ENCODE data around the gene MAD1L1.

The MAD1L1 gene

GRCh38 chr7:1899951-1900762, 332.6 kb downstream of the MAD1L1 start:
- Histone ChIP-seq H3K36me3 (ENCODE audit: control insufficient read depth, insufficient read depth, low read length) (peaks cover 3% of the 10 kb centered on the region), H3K4me3 (ENCODE audit: low read length) (no peak overlapping the region), H3K4me1 (ENCODE audit: control insufficient read depth, insufficient read depth, low read length) (no peaks in the 10 kb centered on the region), H3K27me3 (ENCODE audit: control insufficient read depth, insufficient read depth, low read length) (no peaks in the 10 kb centered on the region), H3K9ac (ENCODE audit: low read length) (no peak overlapping the region), H3K27ac (ENCODE audit: low read depth, low read length) (no peak overlapping the region)

GRCh38 chr7:1899196-1899595, 333.5 kb downstream of the MAD1L1 start:
- peaks cover 3% of the 10 kb centered on the region for H3K36me3 ChIP-seq (ENCODE audit: control insufficient read depth, insufficient read depth, low read length)
- H3K27me3 ChIP-seq (ENCODE audit: control insufficient read depth, insufficient read depth, low read length) = no peaks in the 10 kb centered on the region
- H3K4me1 ChIP-seq (ENCODE audit: control insufficient read depth, insufficient read depth, low read length) = no peaks in the 10 kb centered on the region
- H3K27ac ChIP-seq (ENCODE audit: low read depth, low read length) = no peak overlapping the region
- no peak overlapping the region for H3K4me3 ChIP-seq (ENCODE audit: low read length)
- no peak overlapping the region for H3K9ac ChIP-seq (ENCODE audit: low read length)

DNA sequence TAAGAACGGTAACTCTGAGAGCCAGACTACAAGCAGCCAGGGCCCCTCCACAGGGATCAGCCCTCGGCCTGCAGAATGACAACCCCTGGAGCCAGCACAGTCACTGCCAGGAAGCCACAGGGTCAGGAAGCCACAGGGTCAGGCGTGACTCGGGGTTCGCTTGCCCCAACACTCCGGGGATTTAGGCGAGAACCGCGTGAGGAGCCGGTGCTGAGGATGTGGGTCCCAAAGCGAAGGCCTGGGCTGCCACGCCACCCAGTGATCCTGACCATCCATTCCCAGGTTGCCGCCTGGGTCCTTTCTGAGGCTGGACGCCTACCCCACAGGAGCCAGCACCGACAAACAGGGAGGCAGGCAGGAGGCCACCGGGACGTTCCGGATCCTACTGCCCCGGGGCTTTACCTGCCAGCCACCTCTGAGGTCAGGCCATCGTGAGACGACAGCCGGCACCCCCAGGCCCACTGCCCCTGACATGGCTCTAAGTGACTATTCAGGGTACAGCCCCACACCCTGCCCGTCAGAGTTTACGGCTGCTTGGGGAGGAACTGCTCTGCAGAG, 334.0 kb downstream of the MAD1L1 start:
- Histone ChIP-seq H3K36me3 (ENCODE audit: control insufficient read depth, insufficient read depth, low read length) (peaks cover 3% of the 10 kb centered on the region), H3K4me1 (ENCODE audit: control insufficient read depth, insufficient read depth, low read length) (no peaks in the 10 kb centered on the region), H3K27ac (ENCODE audit: low read depth, low read length) (no peak overlapping the region), H3K9ac (ENCODE audit: low read length) (no peak overlapping the region), H3K27me3 (ENCODE audit: control insufficient read depth, insufficient read depth, low read length) (no peaks in the 10 kb centered on the region), H3K4me3 (ENCODE audit: low read length) (no peak overlapping the region)

- Histone ChIP-seq H3K4me1 (ENCODE audit: control insufficient read depth, insufficient read depth, low read length) (no peaks in the 10 kb centered on the region), H3K9ac (ENCODE audit: low read length) (no peak overlapping the region), H3K27me3 (ENCODE audit: control insufficient read depth, insufficient read depth, low read length) (no peaks in the 10 kb centered on the region), H3K27ac (ENCODE audit: low read depth, low read length) (no peak overlapping the region), H3K36me3 (ENCODE audit: control insufficient read depth, insufficient read depth, low read length) (peaks cover 3% of the 10 kb centered on the region), H3K4me3 (ENCODE audit: low read length) (no peak overlapping the region)
These were observed 334.7 kb downstream of the MAD1L1 start for GRCh38 chr7:1897861-1898627.

GRCh38 chr7:1897076-1897860, 335.5 kb downstream of the MAD1L1 start:
- no peak overlapping the region for H3K9ac ChIP-seq (ENCODE audit: low read length)
- no peak overlapping the region for H3K27ac ChIP-seq (ENCODE audit: low read depth, low read length)
- H3K27me3 ChIP-seq (ENCODE audit: control insufficient read depth, insufficient read depth, low read length) = no peaks in the 10 kb centered on the region
- no peaks in the 10 kb centered on the region for H3K4me1 ChIP-seq (ENCODE audit: control insufficient read depth, insufficient read depth, low read length)
- H3K4me3 ChIP-seq (ENCODE audit: low read length) = no peak overlapping the region
- H3K36me3 ChIP-seq (ENCODE audit: control insufficient read depth, insufficient read depth, low read length) = peaks cover 3% of the 10 kb centered on the region

DNA sequence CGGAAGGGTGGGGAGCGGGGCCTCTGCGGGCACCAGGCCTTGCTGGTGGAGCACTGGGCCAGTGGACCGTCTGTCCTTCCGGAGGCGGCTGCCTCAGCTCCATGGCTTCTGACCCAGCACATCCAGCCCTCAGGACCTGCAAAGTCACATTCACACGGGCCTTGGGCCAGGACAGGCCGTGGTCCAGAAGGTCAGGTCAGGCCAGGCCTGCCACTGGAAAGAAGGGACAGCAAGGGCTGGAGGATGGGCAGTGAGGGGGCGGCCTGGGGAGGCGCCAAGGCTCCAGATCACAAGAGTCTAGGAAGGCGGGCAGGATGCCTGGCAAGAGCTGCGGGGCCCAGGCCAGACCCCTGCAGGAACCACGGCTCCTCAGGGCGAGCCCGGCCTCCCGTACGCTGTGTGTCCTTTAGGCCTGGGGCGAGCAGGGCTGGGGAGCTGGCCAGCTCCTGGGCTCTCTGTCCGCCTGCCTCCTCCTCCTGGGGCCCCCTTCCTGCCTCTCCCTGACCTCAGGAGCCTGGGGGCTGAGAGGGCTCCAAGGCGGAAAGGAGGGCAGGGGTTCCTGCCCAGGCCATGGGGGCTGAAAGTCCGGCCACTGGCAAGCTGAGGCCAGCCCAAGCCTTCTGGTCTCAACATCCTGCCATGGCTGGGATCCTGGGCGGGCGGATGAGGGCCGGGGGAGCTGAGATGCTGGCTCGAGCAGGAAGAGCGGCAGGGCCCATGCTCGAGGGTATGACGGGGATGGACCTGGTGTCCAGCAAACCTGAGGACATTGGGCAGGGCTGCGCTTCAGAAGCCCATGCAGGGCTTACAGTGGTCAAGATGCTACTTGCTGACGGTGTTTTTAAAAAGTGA, 336.9 kb downstream of the MAD1L1 start:
- Histone ChIP-seq H3K27ac (ENCODE audit: low read depth, low read length) (no peak overlapping the region), H3K4me1 (ENCODE audit: control insufficient read depth, insufficient read depth, low read length) (no peaks in the 10 kb centered on the region), H3K9ac (ENCODE audit: low read length) (no peak overlapping the region), H3K36me3 (ENCODE audit: control insufficient read depth, insufficient read depth, low read length) (peaks cover 3% of the 10 kb centered on the region), H3K4me3 (ENCODE audit: low read length) (no peak overlapping the region), H3K27me3 (ENCODE audit: control insufficient read depth, insufficient read depth, low read length) (no peaks in the 10 kb centered on the region)

DNA sequence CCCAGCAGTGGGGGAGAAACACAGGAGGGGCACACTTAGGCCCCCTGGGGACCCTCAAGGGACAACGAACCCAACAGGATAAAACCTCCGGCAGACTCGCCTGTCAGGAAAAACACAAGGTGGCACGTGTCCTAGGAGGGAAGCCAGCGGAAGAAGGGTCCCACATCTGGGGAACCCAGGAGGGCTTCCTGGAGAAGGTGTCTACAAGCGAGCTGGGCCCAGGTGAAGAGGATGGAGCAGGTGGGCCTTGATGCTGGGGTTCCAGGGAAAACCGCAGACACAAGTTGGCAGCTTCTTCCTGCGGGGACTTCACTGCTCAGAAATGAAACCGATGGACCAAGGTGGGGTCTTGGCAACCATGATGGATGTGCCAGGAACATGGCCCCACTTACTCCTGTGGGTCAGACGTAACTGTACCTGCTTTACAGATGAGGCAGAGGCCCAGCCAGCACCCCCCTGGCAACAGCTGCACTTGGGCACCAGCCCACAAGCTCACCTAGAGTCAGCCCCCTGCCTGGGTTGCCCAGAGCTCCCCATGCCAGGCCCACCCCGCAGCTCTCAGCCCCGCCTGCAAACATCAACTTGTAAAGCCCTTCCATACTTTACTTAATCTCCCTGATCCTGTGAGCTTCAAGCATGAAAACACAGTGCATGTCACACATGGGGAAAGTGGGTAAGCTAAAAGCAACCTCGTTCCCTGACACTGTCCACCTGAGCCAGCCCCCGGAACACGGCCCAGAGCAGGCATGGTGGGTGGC, 337.7 kb downstream of the MAD1L1 start:
- H3K36me3 ChIP-seq (ENCODE audit: control insufficient read depth, insufficient read depth, low read length) = peaks cover 3% of the 10 kb centered on the region
- no peak overlapping the region for H3K4me3 ChIP-seq (ENCODE audit: low read length)
- H3K27ac ChIP-seq (ENCODE audit: low read depth, low read length) = no peak overlapping the region
- H3K9ac ChIP-seq (ENCODE audit: low read length) = no peak overlapping the region
- no peaks in the 10 kb centered on the region for H3K27me3 ChIP-seq (ENCODE audit: control insufficient read depth, insufficient read depth, low read length)
- H3K4me1 ChIP-seq (ENCODE audit: control insufficient read depth, insufficient read depth, low read length) = no peaks in the 10 kb centered on the region

DNA sequence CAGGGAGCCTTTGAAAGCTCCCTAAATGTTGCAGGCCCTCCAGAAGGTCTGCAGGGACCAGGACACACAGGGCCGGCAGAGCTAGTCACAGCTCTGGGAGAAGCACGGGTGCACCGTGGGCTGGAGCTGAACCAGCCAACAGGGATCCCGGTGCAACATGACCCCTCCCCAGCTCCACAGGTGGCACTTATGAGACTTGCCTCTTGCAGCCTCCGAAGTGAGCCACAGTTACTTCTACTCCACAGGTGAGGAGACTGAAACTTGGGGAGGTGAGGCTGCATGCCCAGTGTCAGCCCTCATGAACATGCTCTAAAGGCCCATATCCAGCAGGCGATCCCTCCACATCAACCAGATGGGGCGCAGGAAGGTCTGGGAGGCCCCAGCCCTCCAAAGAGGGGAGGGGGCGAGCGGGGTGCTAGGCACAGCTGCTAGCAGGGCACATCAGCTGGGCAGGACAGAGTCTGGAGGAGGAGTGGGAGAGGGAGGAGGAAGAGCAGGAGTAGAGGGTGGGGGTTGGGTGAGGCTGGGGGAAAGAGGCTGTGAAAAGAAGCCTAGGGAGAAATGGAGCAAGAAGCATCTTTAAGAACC, 338.3 kb downstream of the MAD1L1 start:
- Histone ChIP-seq H3K4me3 (ENCODE audit: low read length) (no peak overlapping the region), H3K27me3 (ENCODE audit: control insufficient read depth, insufficient read depth, low read length) (no peaks in the 10 kb centered on the region), H3K36me3 (ENCODE audit: control insufficient read depth, insufficient read depth, low read length) (peaks cover 3% of the 10 kb centered on the region), H3K9ac (ENCODE audit: low read length) (no peak overlapping the region), H3K27ac (ENCODE audit: low read depth, low read length) (no peak overlapping the region), H3K4me1 (ENCODE audit: control insufficient read depth, insufficient read depth, low read length) (no peaks in the 10 kb centered on the region)

GRCh38 chr7:1893451-1893850, 339.3 kb downstream of the MAD1L1 start:
- peaks cover 5% of the 10 kb centered on the region for H3K36me3 ChIP-seq (ENCODE audit: control insufficient read depth, insufficient read depth, low read length)
- no peaks in the 10 kb centered on the region for H3K27me3 ChIP-seq (ENCODE audit: control insufficient read depth, insufficient read depth, low read length)
- H3K9ac ChIP-seq (ENCODE audit: low read length) = no peak overlapping the region
- no peak overlapping the region for H3K4me3 ChIP-seq (ENCODE audit: low read length)
- H3K4me1 ChIP-seq (ENCODE audit: control insufficient read depth, insufficient read depth, low read length) = no peaks in the 10 kb centered on the region
- no peak overlapping the region for H3K27ac ChIP-seq (ENCODE audit: low read depth, low read length)

DNA sequence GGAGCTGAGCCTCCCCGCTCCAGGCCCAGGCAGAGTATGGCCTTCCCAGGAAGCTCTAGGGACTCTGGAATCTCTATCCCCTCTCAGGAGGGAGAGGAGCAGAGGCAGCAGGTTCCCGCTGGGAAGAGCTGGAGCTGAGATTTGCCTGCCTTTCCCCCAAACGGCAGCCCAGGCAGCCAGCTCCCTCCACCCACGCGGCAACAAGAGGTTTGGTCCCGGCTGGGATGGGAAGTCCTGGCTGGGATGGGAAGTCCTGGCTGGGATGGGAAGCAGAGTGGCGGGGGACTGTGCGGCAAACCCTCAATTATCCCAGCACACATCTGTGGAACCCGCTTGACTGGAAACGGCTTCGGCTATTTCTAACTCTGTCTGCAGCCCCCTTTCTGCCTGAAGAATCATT, 339.7 kb downstream of the MAD1L1 start:
- no peaks in the 10 kb centered on the region for H3K27me3 ChIP-seq (ENCODE audit: control insufficient read depth, insufficient read depth, low read length)
- H3K36me3 ChIP-seq (ENCODE audit: control insufficient read depth, insufficient read depth, low read length) = peaks cover 10% of the 10 kb centered on the region
- no peaks in the 10 kb centered on the region for H3K4me1 ChIP-seq (ENCODE audit: control insufficient read depth, insufficient read depth, low read length)
- H3K27ac ChIP-seq (ENCODE audit: low read depth, low read length) = no peak overlapping the region
- no peak overlapping the region for H3K9ac ChIP-seq (ENCODE audit: low read length)
- no peak overlapping the region for H3K4me3 ChIP-seq (ENCODE audit: low read length)

All from rectal smooth muscle tissue (tissue), 1 donor.